ENCODE results near the gene CEACAM18.

CEACAM18 gene

DNA sequence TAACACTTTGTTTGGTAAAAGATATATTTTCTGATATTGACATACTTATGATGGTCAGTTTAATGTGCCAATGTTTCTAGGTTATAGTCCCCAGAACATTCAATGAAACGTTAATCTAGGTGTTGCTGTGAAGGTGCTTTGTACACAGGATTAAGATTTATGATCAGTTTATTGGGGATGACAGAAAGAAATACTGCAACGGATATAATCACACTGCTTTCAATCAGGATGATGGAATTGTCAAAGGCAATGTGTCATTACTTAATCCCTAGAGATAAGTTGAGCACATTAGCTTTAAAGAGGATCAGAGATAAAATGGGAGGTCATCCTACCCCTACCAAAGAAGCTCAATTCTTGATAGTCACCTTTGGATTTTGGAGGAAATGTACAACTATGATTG lies 35.6 kb downstream of the CEACAM18 start:
- Histone ChIP-seq H3K79me1 (ENCODE audit: low read length) (no peaks in the 10 kb centered on the region), H4K91ac (ENCODE audit: low read depth, low read length) (no peak overlapping the region), H2AK5ac (ENCODE audit: low read length) (no peak overlapping the region), H2BK120ac (ENCODE audit: insufficient read depth, low read length, poor library complexity) (no peak overlapping the region), H4K8ac (ENCODE audit: low read depth, low read length) (no peak overlapping the region), H2BK12ac (ENCODE audit: low read length) (no peak overlapping the region), H3K27me3 (ENCODE audit: insufficient read depth, low read length) (no peaks in the 10 kb centered on the region), H3K9ac (ENCODE audit: low read length) (no peak overlapping the region), H3K23ac (ENCODE audit: low read length) (no peak overlapping the region), H3K36me3 (ENCODE audit: control insufficient read depth in 1 of 2, insufficient read depth in 2 of 2, low read length in 2 of 2) (no peaks in the 10 kb centered on the region), H3K27ac (ENCODE audit: low read depth, low read length) (no peak overlapping the region), H3K18ac (ENCODE audit: low read length) (no peak overlapping the region), H3K14ac (ENCODE audit: low read length) (no peak overlapping the region), H3K9me3 (ENCODE audit: insufficient read depth, low read depth, low read length) (peaks cover 7% of the 10 kb centered on the region), H4K12ac (ENCODE audit: low read depth, low read length) (no peak overlapping the region), H3K4me3 (ENCODE audit: low read depth, low read length) (no peak overlapping the region), H3K4me2 (ENCODE audit: low read length) (no peak overlapping the region), H2BK5ac (ENCODE audit: low read depth, low read length, poor library complexity) (no peak overlapping the region), H2AFZ (ENCODE audit: insufficient read depth, low read length, poor library complexity) (no peak overlapping the region), H3K4me1 (ENCODE audit: control insufficient read depth in 1 of 2, insufficient read depth in 2 of 2, low read length in 2 of 2) (no peaks in the 10 kb centered on the region), H3K4ac (ENCODE audit: low read depth, low read length) (no peak overlapping the region), H3K79me2 (ENCODE audit: control insufficient read depth, insufficient read depth, low read length, poor library complexity) (no peaks in the 10 kb centered on the region)
- no CpG with 5 or more reads among the region's 2 CpGs for WGBS (ENCODE audit: extremely low coverage, insufficient coverage, insufficient read length)
- DNase-seq: no peak

DNA sequence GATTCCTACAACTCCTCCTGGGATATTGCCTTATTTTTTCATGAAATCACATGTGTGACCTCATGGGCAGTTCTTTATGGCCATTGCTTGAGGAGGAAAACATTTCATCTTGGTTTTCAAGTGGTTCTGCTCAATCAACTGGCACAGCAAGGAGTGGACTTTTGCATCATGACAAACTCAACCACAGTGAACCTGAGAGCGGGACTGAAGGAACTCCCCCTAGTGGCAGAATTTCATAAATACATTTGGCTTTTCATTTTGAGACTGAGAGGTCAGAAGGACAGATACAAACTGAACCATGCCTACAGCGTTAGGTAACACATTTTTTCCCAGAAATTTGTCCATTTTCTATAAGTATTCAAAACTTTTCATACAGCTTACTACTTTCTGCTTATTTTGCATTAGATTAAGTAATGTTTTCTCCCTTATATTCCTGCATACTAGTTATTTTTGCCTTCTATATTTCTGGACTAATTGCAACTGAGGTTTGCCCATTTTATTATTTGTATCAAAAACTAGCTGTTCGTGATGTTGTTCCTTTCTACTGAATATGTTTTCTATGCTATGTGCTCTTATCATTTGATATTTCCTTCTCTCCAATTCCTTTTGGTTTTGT lies 36.6 kb downstream of the CEACAM18 start:
- H3K36me3 ChIP-seq (ENCODE audit: control insufficient read depth in 1 of 2, insufficient read depth in 2 of 2, low read length in 2 of 2): peaks cover 0 to 2% of the 10 kb centered on the region in 2 experiments
- H2BK12ac ChIP-seq (ENCODE audit: low read length): no peak overlapping the region
- H2BK120ac ChIP-seq (ENCODE audit: insufficient read depth, low read length, poor library complexity): no peak overlapping the region
- H3K4me3 ChIP-seq (ENCODE audit: low read depth, low read length): no peak overlapping the region
- H3K4me1 ChIP-seq (ENCODE audit: control insufficient read depth in 1 of 2, insufficient read depth in 2 of 2, low read length in 2 of 2): no peaks in the 10 kb centered on the region
- H3K27me3 ChIP-seq (ENCODE audit: insufficient read depth, low read length): no peaks in the 10 kb centered on the region
- H4K91ac ChIP-seq (ENCODE audit: low read depth, low read length): no peak overlapping the region
- H3K9me3 ChIP-seq (ENCODE audit: insufficient read depth, low read depth, low read length): peaks cover 4% of the 10 kb centered on the region
- no peak overlapping the region for H4K12ac ChIP-seq (ENCODE audit: low read depth, low read length)
- no peak overlapping the region for H3K27ac ChIP-seq (ENCODE audit: low read depth, low read length)
- no peaks in the 10 kb centered on the region for H3K79me1 ChIP-seq (ENCODE audit: low read length)
- no peak overlapping the region for H2AFZ ChIP-seq (ENCODE audit: insufficient read depth, low read length, poor library complexity)
- no CpG with 5 or more reads among the region's 3 CpGs for WGBS (ENCODE audit: extremely low coverage, insufficient coverage, insufficient read length)
- no peak overlapping the region for H4K8ac ChIP-seq (ENCODE audit: low read depth, low read length)
- DNase-seq: peak; percentile 19 to 86
- H3K4me2 ChIP-seq (ENCODE audit: low read length): no peak overlapping the region
- no peak overlapping the region for H3K4ac ChIP-seq (ENCODE audit: low read depth, low read length)
- no peak overlapping the region for H2BK5ac ChIP-seq (ENCODE audit: low read depth, low read length, poor library complexity)
- no peak overlapping the region for H2AK5ac ChIP-seq (ENCODE audit: low read length)
- H3K23ac ChIP-seq (ENCODE audit: low read length): no peak overlapping the region
- no peak overlapping the region for H3K14ac ChIP-seq (ENCODE audit: low read length)
- no peaks in the 10 kb centered on the region for H3K79me2 ChIP-seq (ENCODE audit: control insufficient read depth, insufficient read depth, low read length, poor library complexity)
- no peak overlapping the region for H3K9ac ChIP-seq (ENCODE audit: low read length)
- no peak overlapping the region for H3K18ac ChIP-seq (ENCODE audit: low read length)

DNA sequence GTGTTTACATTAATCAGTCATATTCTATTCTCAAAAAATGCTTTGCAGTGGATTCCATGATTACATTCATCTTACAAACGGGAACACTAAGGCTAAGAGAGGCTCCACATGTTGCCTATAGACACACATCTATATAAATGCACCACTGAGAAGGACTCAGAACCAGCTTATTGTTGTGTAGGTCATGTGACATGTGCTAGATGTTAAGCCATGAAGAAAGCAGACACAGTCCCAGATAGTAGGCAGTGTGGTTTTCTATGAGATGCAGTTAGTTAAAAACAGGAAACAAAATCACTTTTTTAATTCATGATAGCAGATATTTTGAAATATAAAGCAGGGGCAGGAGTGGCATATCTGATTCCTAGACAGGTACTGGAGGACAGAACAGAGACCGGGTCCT lies 42.4 kb downstream of the CEACAM18 start:
- Histone ChIP-seq H3K27me3 (ENCODE audit: insufficient read depth, low read length) (no peaks in the 10 kb centered on the region), H3K14ac (ENCODE audit: low read length) (no peak overlapping the region), H2BK5ac (ENCODE audit: low read depth, low read length, poor library complexity) (no peak overlapping the region), H4K91ac (ENCODE audit: low read depth, low read length) (no peak overlapping the region), H3K18ac (ENCODE audit: low read length) (no peak overlapping the region), H3K4me1 (ENCODE audit: control insufficient read depth in 1 of 2, insufficient read depth in 2 of 2, low read length in 2 of 2) (no peaks in the 10 kb centered on the region), H3K27ac (ENCODE audit: low read depth, low read length) (no peak overlapping the region), H3K36me3 (ENCODE audit: control insufficient read depth in 1 of 2, insufficient read depth in 2 of 2, low read length in 2 of 2) (peaks cover 0 to 2% of the 10 kb centered on the region in 2 experiments), H4K12ac (ENCODE audit: low read depth, low read length) (no peak overlapping the region), H3K9me3 (ENCODE audit: insufficient read depth, low read depth, low read length) (peaks cover 15% of the 10 kb centered on the region), H3K79me1 (ENCODE audit: low read length) (no peaks in the 10 kb centered on the region), H2AFZ (ENCODE audit: insufficient read depth, low read length, poor library complexity) (no peak overlapping the region), H3K9ac (ENCODE audit: low read length) (no peak overlapping the region), H2AK5ac (ENCODE audit: low read length) (no peak overlapping the region), H3K79me2 (ENCODE audit: control insufficient read depth, insufficient read depth, low read length, poor library complexity) (no peaks in the 10 kb centered on the region), H2BK12ac (ENCODE audit: low read length) (no peak overlapping the region), H3K4me3 (ENCODE audit: low read depth, low read length) (no peak overlapping the region), H4K8ac (ENCODE audit: low read depth, low read length) (no peak overlapping the region), H2BK120ac (ENCODE audit: insufficient read depth, low read length, poor library complexity) (no peak overlapping the region), H3K4ac (ENCODE audit: low read depth, low read length) (no peak overlapping the region), H3K4me2 (ENCODE audit: low read length) (no peak overlapping the region), H3K23ac (ENCODE audit: low read length) (no peak overlapping the region)
- no peak for DNase-seq
- no CpG with 5 or more reads among the region's 2 CpGs for WGBS (ENCODE audit: extremely low coverage, insufficient coverage, insufficient read length)

GRCh38 chr19:51521357-51521756 lies 43.0 kb downstream of the CEACAM18 start:
- no peak for DNase-seq
- H3K4me3 ChIP-seq (ENCODE audit: low read depth, low read length): no peak overlapping the region
- H2AK5ac ChIP-seq (ENCODE audit: low read length): no peak overlapping the region
- H2BK12ac ChIP-seq (ENCODE audit: low read length): no peak overlapping the region
- no peaks in the 10 kb centered on the region for H3K79me2 ChIP-seq (ENCODE audit: control insufficient read depth, insufficient read depth, low read length, poor library complexity)
- no peak overlapping the region for H2BK5ac ChIP-seq (ENCODE audit: low read depth, low read length, poor library complexity)
- no peak overlapping the region for H4K12ac ChIP-seq (ENCODE audit: low read depth, low read length)
- H4K8ac ChIP-seq (ENCODE audit: low read depth, low read length): no peak overlapping the region
- no peak overlapping the region for H3K4ac ChIP-seq (ENCODE audit: low read depth, low read length)
- no peaks in the 10 kb centered on the region for H3K27me3 ChIP-seq (ENCODE audit: insufficient read depth, low read length)
- H3K36me3 ChIP-seq (ENCODE audit: control insufficient read depth in 1 of 2, insufficient read depth in 2 of 2, low read length in 2 of 2): peaks cover 0 to 2% of the 10 kb centered on the region in 2 experiments
- no peak overlapping the region for H3K23ac ChIP-seq (ENCODE audit: low read length)
- no peaks in the 10 kb centered on the region for H3K4me1 ChIP-seq (ENCODE audit: control insufficient read depth in 1 of 2, insufficient read depth in 2 of 2, low read length in 2 of 2)
- H3K4me2 ChIP-seq (ENCODE audit: low read length): no peak overlapping the region
- H4K91ac ChIP-seq (ENCODE audit: low read depth, low read length): no peak overlapping the region
- no peak overlapping the region for H3K14ac ChIP-seq (ENCODE audit: low read length)
- no peak overlapping the region for H2AFZ ChIP-seq (ENCODE audit: insufficient read depth, low read length, poor library complexity)
- no peak overlapping the region for H3K18ac ChIP-seq (ENCODE audit: low read length)
- H3K9ac ChIP-seq (ENCODE audit: low read length): no peak overlapping the region
- H3K27ac ChIP-seq (ENCODE audit: low read depth, low read length): no peak overlapping the region
- no peaks in the 10 kb centered on the region for H3K79me1 ChIP-seq (ENCODE audit: low read length)
- H3K9me3 ChIP-seq (ENCODE audit: insufficient read depth, low read depth, low read length): peaks cover 15% of the 10 kb centered on the region
- WGBS (ENCODE audit: extremely low coverage, insufficient coverage, insufficient read length): no CpG with 5 or more reads among the region's 2 CpGs
- no peak overlapping the region for H2BK120ac ChIP-seq (ENCODE audit: insufficient read depth, low read length, poor library complexity)
